ENCODE measurements around the gene AMOTL2.

- TF ChIP-seq POLR2AphosphoS5 (IDR thresholded peaks at IDR 0.05; ENCODE audit: low read depth, low read length) (no peak), TAF1 (IDR thresholded peaks at IDR 0.05; ENCODE audit: borderline replicate concordance, insufficient read depth, low read length) (no peak)
Observed at GRCh38 chr3:134365766-134366065, 8.5 kb downstream of the AMOTL2 start.

Data from PFSK-1 (cell line).